ENCODE results near the gene PIEZO2.
A peak's percentile ranks its signal among the peaks of the same experiment; 100 is the strongest.
"Not testable (repeated sequence)": the region's sequence is repeated elsewhere in the genome, so short reads cannot be mapped to it uniquely, and the experiment has no call there.

PIEZO2 gene

DNA sequence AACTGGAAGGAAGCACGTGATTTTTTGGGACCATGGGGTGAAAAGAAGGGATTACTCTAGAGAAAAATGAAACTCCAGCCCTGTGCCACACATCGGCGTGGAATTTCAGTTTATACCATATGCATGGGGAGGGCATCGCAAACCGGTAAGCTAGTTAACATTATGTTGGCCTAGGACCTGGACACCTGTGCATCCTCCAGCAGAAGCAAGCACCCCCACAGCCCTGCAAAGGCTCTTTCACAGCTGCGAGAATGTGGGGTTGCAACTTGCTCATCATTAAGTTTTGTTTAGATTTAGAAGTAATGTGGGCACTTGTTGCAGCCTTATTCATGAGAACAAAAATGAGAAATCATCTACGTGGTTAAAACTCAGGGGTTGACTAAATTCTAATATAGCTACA, 299.2 kb downstream of the PIEZO2 start:
- peaks cover 0 to 26% (median 7%) of the 10 kb centered on the region in 4 experiments for H3K4me1 ChIP-seq (ENCODE audit: control extremely low read depth in 1 of 4, control insufficient read depth in 4 of 4, insufficient read depth in 4 of 4, low read length in 3 of 4)
- WGBS (ENCODE audit: insufficient coverage), result 98% methylated on average over 5 of the region's 7 CpGs
- no peaks in the 10 kb centered on the region for H3K36me3 ChIP-seq (ENCODE audit: control insufficient read depth in 4 of 4, insufficient read depth in 4 of 4, low read length in 3 of 4)
- ChIA-PET POLR2A (no interaction called here), CTCF (interaction anchor here (0.7 to 7.8 kb wide), 7 partner anchors 11 to 312 kb away, joined by 3 to 71 read pairs (median 5); no protein-coding TSS in a partner anchor)
- no peaks in the 10 kb centered on the region for H3K27me3 ChIP-seq (replicated peaks in 2 of 5; ENCODE audit: control insufficient read depth in 4 of 5, insufficient read depth in 5 of 5, low read length in 4 of 5)
- no peak overlapping the region for H3K27ac ChIP-seq (ENCODE audit: insufficient read depth in 1 of 2, low read depth in 1 of 2, low read length in 2 of 2, poor library complexity in 1 of 2, severe bottlenecking in 2 of 2)
- H3K4me3 ChIP-seq (ENCODE audit: control insufficient read depth in 1 of 7, extremely low read depth in 1 of 7, insufficient read depth in 4 of 7, low read depth in 2 of 7, low read length in 6 of 7), result no peak overlapping the region
- DNase-seq, result no peak
- no peaks in the 10 kb centered on the region for H3K9me3 ChIP-seq (ENCODE audit: control extremely low read depth in 1 of 5, control insufficient read depth in 4 of 5, insufficient read depth in 2 of 5, low read depth in 1 of 5, low read length in 4 of 5)

- ChIA-PET CTCF (interaction anchor here (7.8 kb wide), 1 partner anchor 192 kb away, joined by 71 read pairs; no protein-coding TSS in a partner anchor), POLR2A (no interaction called here)
- H3K9me3 ChIP-seq (ENCODE audit: control extremely low read depth in 1 of 5, control insufficient read depth in 4 of 5, insufficient read depth in 2 of 5, low read depth in 1 of 5, low read length in 4 of 5), result no peaks in the 10 kb centered on the region
- no peak for DNase-seq
- H3K4me3 ChIP-seq (ENCODE audit: control insufficient read depth in 1 of 7, extremely low read depth in 1 of 7, insufficient read depth in 4 of 7, low read depth in 2 of 7, low read length in 6 of 7), result no peak overlapping the region
- no peaks in the 10 kb centered on the region for H3K36me3 ChIP-seq (ENCODE audit: control insufficient read depth in 4 of 4, insufficient read depth in 4 of 4, low read length in 3 of 4)
- no peak overlapping the region for H3K27ac ChIP-seq (ENCODE audit: insufficient read depth in 1 of 2, low read depth in 1 of 2, low read length in 2 of 2, poor library complexity in 1 of 2, severe bottlenecking in 2 of 2)
- no peaks in the 10 kb centered on the region for H3K27me3 ChIP-seq (replicated peaks in 2 of 5; ENCODE audit: control insufficient read depth in 4 of 5, insufficient read depth in 5 of 5, low read length in 4 of 5)
- WGBS (ENCODE audit: insufficient coverage), result 100% methylated on average over 2 of the region's 6 CpGs
- H3K4me1 ChIP-seq (ENCODE audit: control extremely low read depth in 1 of 4, control insufficient read depth in 4 of 4, insufficient read depth in 4 of 4, low read length in 3 of 4), result peaks cover 0 to 25% (median 6%) of the 10 kb centered on the region in 4 experiments
Observed at GRCh38 chr18:10847907-10848306, 301.5 kb downstream of the PIEZO2 start.

GRCh38 chr18:10847408-10847790, 302.0 kb downstream of the PIEZO2 start:
- 93% methylated on average over 7 of the region's 8 CpGs for WGBS (ENCODE audit: insufficient coverage)

DNA sequence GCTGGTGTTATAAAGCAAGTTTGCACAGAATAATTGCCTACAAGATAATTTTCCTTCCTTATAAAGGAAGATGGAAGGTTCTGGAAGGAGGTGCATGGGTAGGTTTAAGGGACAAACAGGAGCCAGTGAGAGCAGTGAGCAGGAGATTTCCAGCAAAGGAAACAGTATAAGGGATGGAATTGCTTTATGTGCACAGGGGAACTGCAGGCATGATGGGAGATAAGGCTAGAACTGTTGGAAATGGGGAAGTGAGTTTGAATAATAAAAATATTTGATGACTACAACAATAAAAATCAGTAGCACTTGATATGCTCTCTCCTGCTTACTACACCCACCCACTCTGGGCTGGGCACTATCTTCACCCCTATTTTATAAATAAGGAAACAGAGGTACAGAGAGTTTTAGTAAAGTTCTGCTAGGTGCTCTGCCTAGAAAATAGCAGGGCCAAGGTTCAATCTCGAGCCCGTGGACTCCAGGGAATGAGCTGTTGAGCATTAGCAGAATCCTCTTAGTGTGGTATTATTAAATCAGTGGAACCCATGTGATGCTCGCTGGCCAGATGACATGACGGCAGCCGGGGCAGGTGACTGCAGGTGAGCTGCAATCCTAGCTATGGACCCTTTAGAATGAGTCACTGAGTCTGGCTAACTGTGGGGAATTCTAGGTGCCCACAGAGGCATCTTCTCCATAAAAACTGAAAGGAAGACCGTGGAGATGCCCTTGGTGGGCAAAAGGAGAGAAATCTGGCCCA, 302.5 kb downstream of the PIEZO2 start:
- WGBS (ENCODE audit: insufficient coverage), result 97% methylated on average over 6 of the region's 6 CpGs
- CTCF ChIA-PET, result interaction anchor here (7.8 kb wide), 1 partner anchor 193 kb away, joined by 71 read pairs; no protein-coding TSS in a partner anchor
- H3K27ac ChIP-seq (ENCODE audit: insufficient read depth in 1 of 2, low read depth in 1 of 2, low read length in 2 of 2, poor library complexity in 1 of 2, severe bottlenecking in 2 of 2), result no peak overlapping the region

More at GRCh38 chr18:10847408-10847790, 302.0 kb downstream of the PIEZO2 start:
- Histone ChIP-seq H3K27me3 (replicated peaks in 2 of 5; ENCODE audit: control insufficient read depth in 4 of 5, insufficient read depth in 5 of 5, low read length in 4 of 5) (no peaks in the 10 kb centered on the region), H3K4me3 (ENCODE audit: control insufficient read depth in 1 of 7, extremely low read depth in 1 of 7, insufficient read depth in 4 of 7, low read depth in 2 of 7, low read length in 6 of 7) (no peak overlapping the region), H3K9me3 (ENCODE audit: control extremely low read depth in 1 of 5, control insufficient read depth in 4 of 5, insufficient read depth in 2 of 5, low read depth in 1 of 5, low read length in 4 of 5) (no peaks in the 10 kb centered on the region), H3K27ac (ENCODE audit: insufficient read depth in 1 of 2, low read depth in 1 of 2, low read length in 2 of 2, poor library complexity in 1 of 2, severe bottlenecking in 2 of 2) (no peak overlapping the region), H3K36me3 (ENCODE audit: control insufficient read depth in 4 of 4, insufficient read depth in 4 of 4, low read length in 3 of 4) (no peaks in the 10 kb centered on the region), H3K4me1 (ENCODE audit: control extremely low read depth in 1 of 4, control insufficient read depth in 4 of 4, insufficient read depth in 4 of 4, low read length in 3 of 4) (peaks cover 0 to 20% (median 5%) of the 10 kb centered on the region in 4 experiments)
- no peak for DNase-seq
- ChIA-PET CTCF (interaction anchor here (7.8 kb wide), 1 partner anchor 193 kb away, joined by 71 read pairs; no protein-coding TSS in a partner anchor), POLR2A (no interaction called here)

DNA sequence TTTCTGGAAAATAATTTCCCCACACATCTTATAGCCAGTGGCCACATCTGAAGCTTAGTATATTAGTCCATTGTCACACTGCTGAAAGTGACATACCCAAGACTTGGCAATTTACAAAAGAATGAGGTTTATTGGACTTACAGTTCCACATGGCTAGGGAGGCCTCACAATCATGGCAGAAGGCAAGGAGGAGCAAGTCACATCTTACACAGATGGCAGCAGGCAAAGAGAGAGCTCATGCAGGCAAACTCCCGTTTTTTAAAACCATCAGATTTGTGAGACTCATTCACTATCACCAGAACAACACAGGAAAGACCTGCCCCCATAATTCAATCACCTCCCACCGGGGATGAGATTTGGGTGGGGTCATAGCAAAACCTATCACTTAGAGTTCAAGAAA, 303.3 kb downstream of the PIEZO2 start:
- no CpG with 5 or more reads among the region's 2 CpGs for WGBS (ENCODE audit: insufficient coverage)
- POLR2A ChIA-PET; H3K27ac ChIP-seq (ENCODE audit: insufficient read depth in 1 of 2, low read depth in 1 of 2, low read length in 2 of 2, poor library complexity in 1 of 2, severe bottlenecking in 2 of 2); H3K36me3 ChIP-seq (ENCODE audit: control insufficient read depth in 4 of 4, insufficient read depth in 4 of 4, low read length in 3 of 4); H3K4me3 ChIP-seq (ENCODE audit: control insufficient read depth in 1 of 7, extremely low read depth in 1 of 7, insufficient read depth in 4 of 7, low read depth in 2 of 7, low read length in 6 of 7); H3K27me3 ChIP-seq (replicated peaks in 2 of 5; ENCODE audit: control insufficient read depth in 4 of 5, insufficient read depth in 5 of 5, low read length in 4 of 5); DNase-seq; H3K9me3 ChIP-seq (ENCODE audit: control extremely low read depth in 1 of 5, control insufficient read depth in 4 of 5, insufficient read depth in 2 of 5, low read depth in 1 of 5, low read length in 4 of 5): not testable (repeated sequence)
- CTCF ChIA-PET, result interaction anchor here (7.8 kb wide), 1 partner anchor 194 kb away, joined by 71 read pairs; no protein-coding TSS in a partner anchor
- H3K4me1 ChIP-seq (ENCODE audit: control extremely low read depth in 1 of 4, control insufficient read depth in 4 of 4, insufficient read depth in 4 of 4, low read length in 3 of 4), result peaks cover 0 to 11% (median 3%) of the 10 kb centered on the region in 4 experiments

More for the DNA sequence above, 302.5 kb downstream of the PIEZO2 start:
- H3K36me3 ChIP-seq (ENCODE audit: control insufficient read depth in 4 of 4, insufficient read depth in 4 of 4, low read length in 3 of 4), result no peaks in the 10 kb centered on the region
- H3K4me3 ChIP-seq (ENCODE audit: control insufficient read depth in 1 of 7, extremely low read depth in 1 of 7, insufficient read depth in 4 of 7, low read depth in 2 of 7, low read length in 6 of 7), result no peak overlapping the region
- peaks cover 0 to 15% (median 5%) of the 10 kb centered on the region in 4 experiments for H3K4me1 ChIP-seq (ENCODE audit: control extremely low read depth in 1 of 4, control insufficient read depth in 4 of 4, insufficient read depth in 4 of 4, low read length in 3 of 4)
- peak in 2 of 3 donors; percentile 34 to 54 for DNase-seq
- POLR2A ChIA-PET, result no interaction called here
- no peaks in the 10 kb centered on the region for H3K27me3 ChIP-seq (replicated peaks in 2 of 5; ENCODE audit: control insufficient read depth in 4 of 5, insufficient read depth in 5 of 5, low read length in 4 of 5)
- no peaks in the 10 kb centered on the region for H3K9me3 ChIP-seq (ENCODE audit: control extremely low read depth in 1 of 5, control insufficient read depth in 4 of 5, insufficient read depth in 2 of 5, low read depth in 1 of 5, low read length in 4 of 5)

DNA sequence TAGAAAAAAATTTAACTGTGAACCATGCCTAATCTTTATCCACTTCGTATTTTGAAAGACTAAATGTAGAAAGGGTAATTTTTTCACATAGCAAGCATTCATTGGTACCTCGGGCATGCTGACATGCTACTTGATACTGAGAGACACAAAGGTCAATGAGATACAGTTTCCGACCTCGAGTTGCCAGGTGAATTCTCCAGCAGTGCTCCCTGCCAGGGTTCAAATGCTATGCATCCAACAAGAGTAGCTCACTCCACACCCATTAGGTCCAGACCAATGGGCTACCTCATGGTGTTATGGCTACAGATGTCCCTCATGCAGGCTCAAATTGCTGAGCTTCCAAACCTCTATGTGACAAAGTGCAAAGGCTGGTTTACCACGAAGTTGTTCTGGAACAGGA, 305.8 kb downstream of the PIEZO2 start:
- WGBS (ENCODE audit: insufficient coverage), result 96% methylated on average over 5 of the region's 5 CpGs
- peaks cover 0 to 11% (median 3%) of the 10 kb centered on the region in 4 experiments for H3K4me1 ChIP-seq (ENCODE audit: control extremely low read depth in 1 of 4, control insufficient read depth in 4 of 4, insufficient read depth in 4 of 4, low read length in 3 of 4)
- no peaks in the 10 kb centered on the region for H3K9me3 ChIP-seq (ENCODE audit: control extremely low read depth in 1 of 5, control insufficient read depth in 4 of 5, insufficient read depth in 2 of 5, low read depth in 1 of 5, low read length in 4 of 5)
- POLR2A ChIA-PET, result no interaction called here
- H3K27me3 ChIP-seq (replicated peaks in 2 of 5; ENCODE audit: control insufficient read depth in 4 of 5, insufficient read depth in 5 of 5, low read length in 4 of 5), result no peaks in the 10 kb centered on the region
- DNase-seq, result no peak
- no peak overlapping the region for H3K27ac ChIP-seq (ENCODE audit: insufficient read depth in 1 of 2, low read depth in 1 of 2, low read length in 2 of 2, poor library complexity in 1 of 2, severe bottlenecking in 2 of 2)
- CTCF ChIA-PET, result no interaction called here
- no peak overlapping the region for H3K4me3 ChIP-seq (ENCODE audit: control insufficient read depth in 1 of 7, extremely low read depth in 1 of 7, insufficient read depth in 4 of 7, low read depth in 2 of 7, low read length in 6 of 7)
- H3K36me3 ChIP-seq (ENCODE audit: control insufficient read depth in 4 of 4, insufficient read depth in 4 of 4, low read length in 3 of 4), result no peaks in the 10 kb centered on the region

DNA sequence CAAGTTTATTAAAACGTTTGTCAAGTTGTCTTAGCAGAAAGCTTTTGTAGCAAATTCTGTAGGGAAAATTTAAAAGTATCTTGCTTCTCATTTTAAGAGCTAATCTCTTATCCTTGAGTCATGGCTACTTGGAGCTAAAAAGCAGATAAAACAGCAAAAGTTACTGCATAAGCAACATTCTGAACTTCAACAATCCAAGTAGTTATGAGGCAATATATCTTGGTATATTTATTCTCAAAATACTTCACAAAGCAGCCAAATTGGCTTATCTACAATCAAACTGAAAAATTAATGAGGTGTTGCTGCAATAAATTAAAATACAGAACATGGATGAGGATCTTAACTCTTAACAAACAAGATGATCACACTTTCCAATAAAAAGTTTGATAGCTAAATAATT, 306.5 kb downstream of the PIEZO2 start:
- peaks cover 0 to 11% (median 3%) of the 10 kb centered on the region in 4 experiments for H3K4me1 ChIP-seq (ENCODE audit: control extremely low read depth in 1 of 4, control insufficient read depth in 4 of 4, insufficient read depth in 4 of 4, low read length in 3 of 4)
- H3K4me3 ChIP-seq (ENCODE audit: control insufficient read depth in 1 of 7, extremely low read depth in 1 of 7, insufficient read depth in 4 of 7, low read depth in 2 of 7, low read length in 6 of 7), result no peak overlapping the region
- H3K27ac ChIP-seq (ENCODE audit: insufficient read depth in 1 of 2, low read depth in 1 of 2, low read length in 2 of 2, poor library complexity in 1 of 2, severe bottlenecking in 2 of 2), result no peak overlapping the region
- WGBS (ENCODE audit: insufficient coverage), result no CpG with 5 or more reads among the region's 1 CpG
- H3K27me3 ChIP-seq (replicated peaks in 2 of 5; ENCODE audit: control insufficient read depth in 4 of 5, insufficient read depth in 5 of 5, low read length in 4 of 5), result no peaks in the 10 kb centered on the region
- ChIA-PET POLR2A (no interaction called here), CTCF (no interaction called here)
- H3K36me3 ChIP-seq (ENCODE audit: control insufficient read depth in 4 of 4, insufficient read depth in 4 of 4, low read length in 3 of 4), result no peaks in the 10 kb centered on the region
- H3K9me3 ChIP-seq (ENCODE audit: control extremely low read depth in 1 of 5, control insufficient read depth in 4 of 5, insufficient read depth in 2 of 5, low read depth in 1 of 5, low read length in 4 of 5), result no peaks in the 10 kb centered on the region
- DNase-seq, result no peak
